DMS153 (cell line): ENCODE results near the gene OGDHL.
"Not testable (repeated sequence)": the region's sequence is repeated elsewhere in the genome, so short reads cannot be mapped to it uniquely, and the experiment has no call there.

ENCODE experiments used
- DNase-seq: peaks from one replicate; lab custom pipeline; 2025; lab: John Stamatoyannopoulos, UW

The OGDHL gene

DNA sequence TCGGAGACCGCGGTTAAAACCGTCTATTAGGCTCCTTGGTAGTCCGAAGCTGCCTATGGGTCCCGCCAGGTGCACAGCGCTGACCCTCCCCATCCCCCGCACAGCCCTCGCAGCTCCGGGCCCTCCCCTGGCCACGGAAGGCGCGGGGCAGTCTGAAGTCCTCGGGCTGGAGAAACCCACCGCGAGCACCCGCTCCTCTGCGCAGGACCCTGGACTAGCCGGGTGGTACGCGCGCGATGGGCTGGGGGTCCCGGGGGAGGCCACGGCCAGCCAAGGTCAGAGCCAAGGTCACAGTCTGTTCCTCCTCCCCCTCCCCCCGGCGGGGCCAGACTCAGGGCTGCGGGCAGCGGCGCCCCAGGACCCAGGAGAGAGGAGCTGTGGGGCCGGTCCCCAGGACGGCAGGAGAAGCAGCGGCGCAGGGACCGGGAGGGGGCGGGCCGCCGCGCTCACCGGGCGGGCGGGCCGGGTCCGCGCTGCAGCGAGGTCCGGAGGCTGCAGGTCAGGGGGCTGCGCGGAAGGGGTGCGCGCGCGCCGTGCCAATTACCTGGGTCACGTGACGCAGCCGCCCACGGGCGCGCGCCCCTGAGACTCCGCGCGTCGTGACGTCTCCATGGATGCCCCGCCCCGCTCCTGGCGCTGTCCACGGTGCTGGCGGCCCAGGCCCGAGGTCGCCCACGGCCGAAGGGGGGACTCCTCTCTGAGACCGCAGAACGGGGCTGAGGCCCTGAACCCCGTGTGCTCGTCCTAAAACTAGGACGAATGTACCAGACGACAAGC is at the start of gene OGDHL:
Gene OGDHL (minus strand): TSS at position 535 of the 777 bp plus-strand sequence. CDS start 3,731 bp downstream, outside the sequence.
- peak; percentile 52 for DNase-seq

DNA sequence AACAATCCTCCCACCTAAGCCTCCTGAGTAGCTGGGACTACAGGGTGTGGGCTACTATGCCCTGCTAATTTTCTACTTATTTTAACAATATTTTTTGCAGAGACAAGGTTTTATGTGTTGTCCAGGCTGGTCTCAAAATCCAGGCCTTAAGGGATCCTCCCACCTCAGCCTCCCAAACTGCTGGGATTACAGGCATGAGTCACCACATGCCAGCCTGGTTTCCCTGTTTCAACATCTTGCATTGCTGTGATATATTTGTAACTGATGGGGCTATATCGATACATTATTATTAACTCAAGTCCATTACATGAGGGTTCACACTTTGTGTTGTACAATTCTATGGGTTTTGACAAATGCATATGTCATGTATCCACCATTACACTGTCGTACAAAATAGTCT is 41.9 kb upstream of the OGDHL start:
- no peak for DNase-seq

DNA sequence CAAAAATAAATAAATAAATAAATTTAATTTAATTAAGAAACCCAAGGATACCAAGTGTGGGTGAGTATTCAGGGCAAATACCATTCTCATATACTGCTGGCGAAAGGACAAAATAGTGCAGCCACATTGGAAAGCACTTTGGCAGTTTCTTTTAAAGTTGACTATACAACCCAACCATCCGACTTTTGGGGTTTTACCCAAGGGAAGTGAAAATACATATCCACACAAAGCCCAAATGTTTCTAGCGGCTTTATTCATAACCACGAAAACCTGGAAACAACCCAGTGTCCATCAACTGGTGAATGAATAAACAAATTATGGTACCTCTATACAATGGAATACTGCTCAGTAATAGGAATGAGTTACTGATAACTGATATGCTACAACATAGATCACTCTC is 36.2 kb upstream of the OGDHL start:
- no peak for DNase-seq

DNA sequence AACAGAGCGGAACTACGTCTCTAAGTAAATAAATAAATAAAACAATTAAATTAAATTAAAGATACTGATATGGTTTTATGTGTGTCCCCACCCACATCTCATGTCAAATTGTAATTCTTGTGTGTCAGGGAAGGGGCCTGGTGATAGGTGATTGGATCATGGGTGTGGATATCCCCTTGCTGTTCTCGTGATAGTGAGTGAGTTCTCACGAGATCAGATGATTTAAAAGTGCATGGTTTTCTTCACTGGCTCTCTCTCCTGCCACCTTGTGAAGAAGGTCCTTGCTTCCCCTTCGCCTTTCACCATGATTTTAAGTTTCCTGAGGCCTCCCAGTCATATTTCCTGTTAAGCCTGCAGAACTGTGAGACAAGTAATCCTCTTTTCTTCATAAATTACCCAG is 29.0 kb upstream of the OGDHL start:
- no peak for DNase-seq

DNA sequence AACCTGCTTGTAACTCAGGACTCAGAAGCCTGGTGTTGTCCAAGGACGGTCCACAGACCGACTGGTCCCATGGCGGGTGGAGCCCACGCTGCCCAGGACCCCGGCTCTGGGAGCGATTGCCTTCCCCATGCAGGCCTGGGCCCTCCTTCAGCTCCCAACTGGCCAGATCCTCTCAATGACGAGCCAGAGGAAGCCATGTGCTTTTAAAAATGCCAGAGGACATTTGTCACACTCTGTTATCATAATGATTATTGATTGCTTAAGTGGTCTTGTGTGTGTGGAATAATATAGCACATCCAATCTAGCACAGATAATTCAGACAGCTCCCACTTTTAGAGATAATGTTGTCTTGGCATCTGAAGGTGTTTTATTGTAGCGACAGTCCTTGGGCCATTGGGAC is 22.6 kb upstream of the OGDHL start:
- DNase-seq = no peak

DNA sequence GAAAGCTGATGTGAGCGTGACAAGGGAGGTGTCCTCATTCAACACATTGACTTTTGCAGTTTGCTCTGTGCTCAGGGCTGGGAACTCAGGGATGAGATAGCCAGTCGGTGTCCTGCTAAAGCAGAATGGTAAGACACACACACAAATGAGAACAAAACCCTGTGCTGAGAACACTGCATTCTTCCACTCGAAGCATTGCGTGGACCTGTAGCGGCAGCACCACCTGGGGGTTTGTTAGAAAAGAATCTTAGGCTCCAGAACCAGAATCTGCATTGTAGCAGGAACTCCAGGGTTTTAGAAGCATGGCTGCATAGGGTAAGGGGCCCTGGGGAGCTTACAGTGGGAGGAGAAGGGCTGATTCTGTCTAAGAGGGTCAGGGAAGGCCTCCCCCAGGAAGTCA is 21.5 kb upstream of the OGDHL start:
- no peak for DNase-seq

DNA sequence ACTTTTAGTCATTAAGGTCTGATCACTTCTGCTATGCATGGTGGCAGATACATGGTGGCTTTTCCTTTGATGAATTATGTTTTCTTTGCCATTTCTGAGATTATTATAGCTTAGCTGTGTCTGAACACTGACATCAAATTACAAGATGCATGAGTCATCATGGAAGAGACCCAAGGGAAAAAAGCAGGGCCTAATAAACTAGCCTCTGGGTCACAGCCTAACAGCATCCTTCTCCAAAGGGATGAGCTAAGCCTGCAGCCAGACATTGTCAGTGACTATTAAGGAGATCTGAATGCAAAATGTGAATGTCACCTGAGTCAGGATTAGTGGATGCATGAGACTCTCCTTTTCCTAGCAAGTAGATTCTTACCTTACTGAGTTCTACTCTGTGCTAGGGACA is 19.1 kb upstream of the OGDHL start:
- no peak for DNase-seq

DNA sequence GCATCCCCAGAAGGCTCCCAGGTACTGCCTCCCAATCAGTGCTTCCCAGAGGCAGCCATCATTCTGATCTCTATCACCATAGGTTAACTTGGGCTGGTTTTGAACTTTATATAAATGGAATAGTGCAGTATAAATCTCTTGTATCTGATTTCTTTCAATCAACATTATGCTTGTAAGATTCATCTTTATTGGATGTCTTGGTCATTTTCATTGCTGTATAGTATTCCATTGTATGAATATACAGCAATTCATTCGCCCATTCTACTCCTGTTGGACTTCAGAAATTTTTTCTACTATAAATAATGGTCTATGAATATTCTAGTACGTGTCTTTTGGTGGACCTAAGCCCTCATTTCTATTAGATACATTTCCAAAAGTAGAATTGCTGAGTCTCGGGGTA is 16.1 kb upstream of the OGDHL start:
- DNase-seq = no peak

DNA sequence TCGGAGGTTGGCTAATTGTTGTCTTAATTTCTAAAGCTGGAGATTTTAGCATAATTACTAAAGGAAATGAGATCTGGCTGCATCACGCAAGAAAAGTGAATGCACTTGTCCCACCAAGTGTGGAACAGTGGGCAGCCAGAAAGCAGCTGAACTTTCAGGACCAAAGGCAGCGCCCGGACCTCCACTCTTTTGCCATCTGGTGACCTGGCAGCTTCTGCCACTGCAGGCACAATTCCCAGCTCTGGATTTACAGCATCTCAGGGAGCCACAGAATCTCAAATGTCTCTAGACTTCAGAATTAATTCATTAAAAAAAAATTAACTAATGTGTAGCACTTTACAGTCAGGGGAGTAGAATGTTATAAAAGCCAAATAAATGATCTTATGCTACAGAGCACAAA is 14.7 kb upstream of the OGDHL start:
- DNase-seq = no peak

DNA sequence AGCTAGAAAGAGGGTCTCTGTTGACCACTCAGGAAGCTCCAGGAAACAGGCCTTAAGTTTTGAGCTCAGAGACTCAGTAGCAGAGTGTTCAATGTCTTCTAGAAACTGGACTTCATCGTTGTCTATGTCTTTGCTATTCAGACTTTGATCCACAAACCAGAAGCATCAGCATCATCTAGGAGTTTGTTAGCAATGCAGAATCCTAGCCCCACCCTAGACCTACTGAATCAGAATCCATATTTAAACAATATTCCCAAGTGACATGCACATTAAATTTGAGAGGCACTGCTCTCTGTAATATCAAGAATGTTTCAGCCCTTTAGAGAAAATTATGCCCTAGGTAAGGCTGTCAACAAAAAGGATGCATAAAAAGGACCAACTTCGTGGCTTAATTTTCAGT is 12.9 kb upstream of the OGDHL start:
- DNase-seq = no peak

DNA sequence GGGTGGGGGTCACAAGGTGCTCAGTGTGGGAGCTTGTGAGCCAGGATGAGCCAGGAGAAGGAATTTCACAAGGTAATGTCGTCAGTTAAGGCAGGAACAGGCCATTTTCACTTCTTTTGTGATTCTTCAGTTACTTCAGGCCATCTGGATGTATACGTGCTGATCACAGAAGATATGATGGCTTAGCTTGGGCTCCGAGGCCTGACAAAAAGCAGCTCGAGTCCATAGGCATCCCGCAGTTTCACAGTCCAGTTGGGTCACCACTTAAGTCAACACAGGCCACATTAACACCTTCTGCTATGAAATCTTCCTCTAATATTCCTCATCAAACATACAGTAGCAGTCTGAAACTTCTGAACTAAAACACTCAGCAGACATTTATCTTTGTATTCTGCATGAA is 10.8 kb upstream of the OGDHL start:
- not testable (repeated sequence) for DNase-seq

DNA sequence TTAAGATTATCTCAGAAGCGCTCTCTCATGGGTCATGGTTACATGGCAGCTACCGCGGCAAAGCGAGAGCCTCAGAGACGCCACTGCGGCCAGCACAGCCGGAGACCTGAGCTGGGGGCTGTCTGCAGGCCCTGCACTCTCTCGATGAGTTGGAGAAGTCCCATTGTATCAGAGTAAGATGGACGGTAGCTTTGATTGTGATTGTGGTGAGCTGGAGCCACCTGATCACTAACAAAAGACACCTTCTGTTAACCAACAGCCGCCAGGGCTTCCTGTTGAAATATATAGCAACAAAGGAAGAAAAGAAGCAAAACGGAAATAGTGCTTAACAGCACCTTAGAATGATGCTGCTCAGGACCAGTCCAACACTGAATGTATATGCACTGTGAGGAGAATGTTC is 8.9 kb upstream of the OGDHL start:
- DNase-seq = not testable (repeated sequence)

DNA sequence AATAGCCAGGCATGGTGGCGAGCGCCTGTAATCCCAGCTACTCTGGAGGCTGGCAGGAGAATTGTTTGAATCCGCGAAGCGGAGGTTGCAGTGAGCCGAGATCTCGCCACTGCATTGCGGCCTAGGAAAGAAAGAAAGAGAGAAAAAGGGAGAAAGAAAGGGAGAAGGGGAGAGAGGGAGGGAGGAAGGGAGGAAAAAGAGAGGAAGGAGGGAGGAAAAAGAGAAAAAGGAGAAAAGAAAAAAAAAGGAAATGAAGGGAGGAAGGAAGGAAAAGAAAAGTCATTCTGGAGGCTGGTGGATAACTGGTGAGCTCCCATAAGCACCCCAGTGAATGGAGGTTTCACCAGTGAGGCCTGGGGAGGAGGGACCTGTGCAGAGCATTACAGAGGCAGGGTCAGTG is 7.6 kb upstream of the OGDHL start:
- no peak for DNase-seq

DNA sequence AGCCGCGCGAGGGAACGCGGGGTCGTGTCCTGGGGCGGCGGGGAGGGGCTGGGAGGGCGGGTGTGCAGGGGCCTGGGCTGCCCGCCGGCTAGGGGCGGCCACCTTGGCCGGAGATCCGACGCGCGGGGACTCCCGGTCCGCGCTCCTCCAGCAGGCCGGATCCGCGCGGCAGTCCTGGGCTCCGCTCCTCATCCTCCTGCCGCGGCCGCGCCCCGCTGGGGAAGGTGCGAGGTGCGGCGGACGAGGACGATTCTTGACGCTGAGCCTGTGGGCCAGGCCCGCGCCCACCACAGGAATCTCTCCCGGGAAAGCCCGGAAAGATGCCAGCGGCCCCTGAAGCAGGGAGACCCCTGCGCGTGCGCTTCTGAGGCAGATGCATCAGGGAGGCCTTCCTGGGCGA is 6.6 kb upstream of the OGDHL start:
- DNase-seq = no peak

DNA sequence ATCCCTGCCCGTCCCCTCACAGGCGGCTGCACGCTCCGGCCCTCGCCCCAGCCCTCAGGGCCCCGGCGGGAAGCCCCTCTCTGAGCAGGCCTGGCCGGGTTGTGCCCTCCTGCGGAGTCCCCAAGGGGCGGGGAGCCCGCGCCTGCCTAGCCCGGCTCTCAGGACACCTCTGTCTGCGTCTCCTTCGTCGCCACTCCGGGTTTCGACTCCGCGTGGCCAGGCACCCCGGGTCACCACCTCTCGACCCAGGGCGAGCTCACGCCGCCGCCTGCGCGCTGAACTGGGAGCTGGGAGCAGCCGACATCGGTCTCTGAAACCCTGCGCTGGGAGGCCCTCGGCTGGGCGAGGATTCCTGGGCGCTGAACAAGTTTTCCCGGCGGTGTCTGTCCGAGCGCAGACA is 6.2 kb upstream of the OGDHL start:
- no peak for DNase-seq

DNA sequence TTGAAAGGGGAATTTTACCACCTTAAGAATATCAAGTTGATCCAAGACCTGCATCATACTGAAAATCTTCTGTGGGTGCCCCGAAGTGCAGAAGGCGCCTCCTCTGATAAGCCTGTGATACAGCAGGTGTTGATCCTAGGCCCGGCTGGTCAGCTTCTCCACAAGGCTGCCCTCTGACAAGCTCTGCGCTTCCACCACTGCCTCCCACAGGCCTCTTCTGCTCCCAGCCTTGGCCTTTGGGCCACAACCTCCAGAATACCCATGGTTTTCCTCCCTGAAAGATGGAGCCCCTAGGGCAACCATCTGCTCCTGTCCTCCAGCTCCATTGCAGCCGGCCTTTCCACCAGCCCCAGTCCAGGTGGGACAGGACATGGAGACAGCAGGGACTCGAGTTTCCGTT is 5.6 kb upstream of the OGDHL start:
- no peak for DNase-seq

DNA sequence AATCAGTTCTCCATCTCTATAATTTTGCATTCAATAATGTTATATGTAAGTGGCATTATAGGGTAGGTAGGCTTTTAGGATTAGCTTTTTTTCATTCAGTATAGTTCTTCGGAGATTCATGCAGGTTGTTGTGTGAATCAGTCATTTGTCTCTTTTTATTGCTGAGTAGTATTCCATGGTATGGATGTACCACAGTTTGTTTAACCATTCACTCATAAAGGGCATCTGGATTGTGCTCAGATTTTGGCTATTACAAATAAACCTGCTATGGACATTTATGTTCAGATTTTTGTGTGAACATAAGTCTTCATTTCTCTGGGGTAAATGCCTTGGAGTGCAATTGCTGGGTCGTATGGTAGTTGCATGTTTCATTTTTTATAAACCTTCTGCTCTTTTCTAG is 4.4 kb upstream of the OGDHL start:
- no peak for DNase-seq

DNA sequence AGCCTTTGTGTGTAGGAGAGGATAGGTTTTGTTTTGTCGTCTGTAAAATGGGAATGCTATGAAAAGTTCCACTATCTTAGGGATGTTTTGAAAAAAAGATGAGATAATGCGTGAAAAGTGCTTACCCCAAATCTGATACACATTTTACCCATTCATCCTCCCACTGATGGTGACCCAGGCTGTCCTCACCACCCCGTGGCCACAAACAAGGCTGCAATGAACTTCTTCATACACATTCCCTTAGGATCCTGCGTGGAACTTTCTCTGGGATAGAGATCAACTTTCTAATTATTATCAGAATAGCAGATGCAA is 399 bp upstream of the OGDHL start:
- DNase-seq = no peak

DNA sequence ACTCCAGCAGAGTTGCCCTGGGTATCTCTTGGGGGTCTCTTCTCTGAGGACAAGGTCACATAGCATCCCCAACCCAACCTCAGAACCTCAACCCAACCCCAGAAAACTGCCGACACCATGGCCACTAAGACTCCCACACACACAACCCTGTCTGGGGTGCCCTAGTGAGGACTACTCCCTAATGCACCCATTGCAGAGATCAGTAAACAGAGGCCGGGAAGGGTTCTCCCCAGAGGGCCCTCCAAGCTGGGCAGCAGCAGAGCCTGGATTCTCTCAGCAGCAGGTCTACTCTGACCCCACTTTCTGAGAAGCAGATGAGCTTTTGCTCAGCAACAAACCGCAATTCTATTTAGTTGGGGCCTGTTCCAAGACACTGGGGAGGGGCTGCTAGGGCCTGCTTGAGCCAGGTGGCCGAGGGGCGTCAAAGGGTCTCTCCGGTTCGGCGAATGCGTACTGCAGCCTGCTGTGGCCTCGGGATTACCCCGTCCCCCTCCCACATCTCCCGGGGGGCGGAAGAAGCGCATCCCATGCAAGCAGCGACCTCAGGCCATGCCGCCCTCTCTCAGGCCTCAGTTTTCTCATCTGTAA is 828 bp downstream of the OGDHL start:
- DNase-seq = no peak

DNA sequence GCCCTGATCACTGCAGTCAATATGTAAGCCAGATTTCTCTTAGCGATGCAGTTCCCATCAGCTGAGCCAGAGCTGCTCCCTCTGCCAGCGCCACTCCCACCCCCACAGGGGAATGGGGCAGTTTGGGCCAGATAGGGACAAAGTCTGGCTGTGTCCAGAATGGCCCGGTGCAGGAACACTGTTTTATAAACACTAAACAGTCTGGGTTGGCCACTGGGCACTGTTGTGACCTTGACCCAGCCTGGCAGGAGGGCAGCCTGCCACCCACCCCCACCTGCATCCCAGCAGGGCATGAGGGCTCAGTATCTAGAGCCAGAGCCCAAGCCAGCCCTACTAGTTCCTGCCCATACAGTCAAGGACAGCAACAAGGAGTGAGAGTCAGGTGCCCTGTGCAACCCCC is 1.3 kb downstream of the OGDHL start:
- DNase-seq = no peak

DNA sequence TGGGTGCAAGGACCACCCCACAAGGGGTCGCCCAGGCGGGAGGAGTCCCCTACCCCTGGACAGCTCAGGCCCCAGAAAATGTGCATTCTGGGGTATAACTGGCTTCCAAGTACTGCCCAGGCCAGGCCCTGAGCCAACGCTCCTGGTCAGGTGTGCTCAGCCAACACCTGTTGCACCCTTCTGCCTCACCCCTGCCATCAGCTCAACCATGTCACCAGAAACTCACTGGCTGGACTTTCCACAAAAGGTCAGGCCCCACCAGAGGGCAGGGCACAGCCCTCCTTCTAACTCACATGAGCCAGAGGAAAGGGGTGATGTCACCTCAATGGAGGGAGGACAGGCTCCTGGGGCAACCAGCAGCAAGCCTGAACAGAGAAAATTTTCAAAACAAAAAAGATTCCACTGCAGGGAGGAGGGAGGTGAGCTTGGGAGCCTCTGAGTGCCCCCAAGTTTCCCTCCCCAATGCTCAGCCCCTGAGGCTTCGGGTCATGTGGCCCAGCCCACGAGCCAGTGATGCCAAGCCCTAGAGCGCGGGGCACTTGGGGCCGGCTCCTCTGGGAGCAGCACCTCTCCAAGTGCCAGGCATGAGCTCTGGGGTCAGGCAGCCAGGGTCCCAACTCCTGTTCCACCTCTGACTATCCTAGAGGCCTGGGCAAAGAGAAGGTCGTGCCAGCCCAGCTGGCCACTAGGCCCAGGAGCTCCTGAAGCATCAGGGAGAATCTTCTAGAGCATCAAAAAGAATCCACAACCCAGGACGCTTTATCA is 2.2 kb downstream of the OGDHL start:
- DNase-seq = no peak

DNA sequence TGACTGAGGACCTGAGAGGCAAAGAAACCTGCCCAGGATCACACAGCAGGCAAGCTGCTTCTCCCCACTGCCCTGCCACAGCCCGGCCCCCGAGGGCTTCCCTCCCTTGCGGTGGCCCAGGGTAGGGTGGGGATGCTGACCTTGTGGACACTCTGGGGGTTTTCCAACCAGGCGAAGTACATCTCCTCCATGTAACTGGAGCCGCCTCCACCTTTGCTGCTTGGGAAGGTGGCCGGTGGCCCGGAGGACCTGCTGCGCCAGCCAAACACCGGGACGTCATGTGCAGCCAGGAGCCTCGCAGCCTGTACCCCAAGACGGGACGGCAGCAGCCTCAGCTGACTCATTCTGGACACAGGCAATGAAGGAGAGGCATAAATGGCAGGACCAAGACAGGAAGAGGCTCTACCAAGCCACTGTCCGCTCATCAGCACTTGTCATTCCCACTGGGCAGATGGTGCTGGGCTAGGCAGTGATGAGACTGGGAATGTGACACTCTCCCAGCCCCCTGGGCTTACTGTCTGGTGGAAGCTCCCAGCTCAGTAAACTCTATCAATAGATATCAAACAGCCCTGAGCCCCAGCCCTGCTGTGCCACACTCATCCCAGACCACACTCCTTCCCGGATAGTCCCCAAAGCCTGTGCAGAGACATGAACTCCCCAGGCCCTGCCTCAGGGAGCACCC is 3.7 kb downstream of the OGDHL start:
- DNase-seq = no peak

DNA sequence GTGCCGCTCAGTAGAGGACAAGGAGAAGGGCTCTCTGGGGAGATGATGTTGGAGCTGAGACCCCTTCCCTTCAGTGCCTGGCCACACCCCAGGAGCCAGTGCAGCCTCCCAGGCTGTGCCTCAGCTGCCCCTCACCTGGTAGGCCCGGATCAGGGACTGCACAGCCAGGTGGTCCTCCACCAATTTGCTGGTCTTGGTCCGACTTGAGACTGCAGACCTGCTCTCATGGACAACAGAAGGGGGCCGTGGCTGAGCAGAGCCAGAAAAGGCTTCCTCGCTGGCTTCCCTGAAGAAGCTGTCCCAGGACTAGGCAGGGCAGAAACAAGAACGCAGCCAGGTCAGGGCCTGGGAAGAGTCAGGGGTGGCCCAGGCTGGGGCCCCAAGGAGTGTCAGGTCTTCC is 5.5 kb downstream of the OGDHL start:
- no peak for DNase-seq
